H1 (cell line): ENCODE measurements around the gene ELL2. TPM values are rescaled to one million over a fixed set of nuclear protein-coding genes. Genes with fewer than 3 reads are reported as not detected.

Experiments used
- CTCF ChIA-PET: fragments of 300-600 bp; sonication (Branson Sonifier 250); formaldehyde crosslinking; loops from one replicate; lab custom pipeline; 2021; ENCODE audit not compliant: partially characterized antibody; lab: Charles Lee
- POLR2A ChIA-PET: fragments of 300-600 bp; sonication (Branson Sonifier 250); formaldehyde crosslinking; loops from one replicate; lab custom pipeline; 2021; ENCODE audit warnings: inconsistent platforms; ENCODE audit not compliant: partially characterized antibody; lab: Charles Lee
- DNase-seq, 2 experiments: peaks; one replicate each; pipeline versions ENCODE4 v3.0.0 to v3.0.0-alpha.2; 2010 to 2022; ENCODE audit warnings: low spot score in 2 of 2, low read depth in 1 of 2, mixed read lengths in 1 of 2
- FAIRE-seq: peaks from 2 replicates; lab custom pipeline; 2011; peaks lifted over from hg19 to GRCh38; lab: Jason Lieb, UNC
- H2AFZ ChIP-seq: 2 replicates; pipeline ENCODE4 v1.8.1; 2012; ENCODE audit warnings: low read length, inconsistent platforms
- H2AK5ac ChIP-seq: 2 replicates; pipeline ENCODE4 v1.6.1; 2013; ENCODE audit warnings: low read depth, low read length
- H2BK120ac ChIP-seq: replicated peaks from 2 replicates; pipeline ENCODE3; 2013; ENCODE audit warnings: low read depth, low read length, inconsistent platforms
- H2BK12ac ChIP-seq: 2 replicates; pipeline ENCODE4 v1.6.1; 2013; ENCODE audit warnings: low read depth, low read length
- H2BK15ac ChIP-seq: 2 replicates; pipeline ENCODE4 v1.6.1; 2013; ENCODE audit warnings: low read length
- H2BK20ac ChIP-seq: 2 replicates; pipeline ENCODE4 v1.6.1; 2013; ENCODE audit warnings: low read length
- H2BK5ac ChIP-seq: 2 replicates; pipeline ENCODE4 v1.6.1; 2013; ENCODE audit warnings: low read depth, low read length
- H3K14ac ChIP-seq: 2 replicates; pipeline ENCODE4 v1.6.1; 2013; ENCODE audit warnings: inconsistent platforms; ENCODE audit not compliant: insufficient read length
- H3K18ac ChIP-seq: 2 replicates; pipeline ENCODE4 v1.6.1; 2013; ENCODE audit warnings: low read length; ENCODE audit errors: extremely low read depth
- H3K23ac ChIP-seq: 2 replicates; pipeline ENCODE4 v1.6.1; 2013; ENCODE audit warnings: inconsistent platforms; ENCODE audit not compliant: insufficient read length
- H3K23me2 ChIP-seq: 2 replicates; pipeline ENCODE4 v1.6.1; 2013; ENCODE audit warnings: low read depth, low read length
- H3K27ac ChIP-seq: 2 replicates; pipeline ENCODE4 v1.6.1; 2011; ENCODE audit warnings: low read depth, low read length, inconsistent platforms
- H3K27me3 ChIP-seq, 4 experiments: replicated peaks in 1 of 4; 1 replicate in 1 of 4; 2 replicates in 3 of 4; pipeline versions ENCODE4 v1.6.1 to v1.8.1; 2011 to 2013; ENCODE audit warnings: low read length in 3 of 4, mild to moderate bottlenecking in 3 of 4, inconsistent platforms in 2 of 4, mixed read lengths in 2 of 4, moderate library complexity in 1 of 4; ENCODE audit not compliant: control insufficient read depth in 3 of 4, insufficient read depth in 3 of 4; ENCODE audit errors: extremely low read depth in 1 of 4
- H3K36me3 ChIP-seq, 4 experiments: 2 replicates each; pipeline versions ENCODE4 v1.6.1 to v1.8.1; 2011 to 2013; ENCODE audit warnings: mild to moderate bottlenecking in 4 of 4, low read length in 3 of 4, moderate library complexity in 2 of 4, control low read depth in 1 of 4, inconsistent platforms in 1 of 4; ENCODE audit not compliant: insufficient read depth in 4 of 4, control insufficient read depth in 2 of 4
- H3K4ac ChIP-seq: replicated peaks from 2 replicates; pipeline ENCODE3; 2013; ENCODE audit warnings: low read length, low read depth, mixed read lengths, inconsistent platforms; ENCODE audit not compliant: insufficient read length
- H3K4me1 ChIP-seq, 4 experiments: replicated peaks in 1 of 4; 1 replicate in 1 of 4; 2 replicates in 3 of 4; pipeline versions ENCODE4 v1.6.1 to v1.8.1; 2011 to 2013; ENCODE audit warnings: low read length in 3 of 4, inconsistent platforms in 2 of 4, mixed read lengths in 1 of 4; ENCODE audit not compliant: insufficient read depth in 4 of 4, control insufficient read depth in 3 of 4
- H3K4me2 ChIP-seq, 2 experiments: 2 replicates each; pipeline versions ENCODE4 v1.6.1 to v1.8.1; 2011 to 2013; ENCODE audit warnings: low read depth in 2 of 2, low read length in 2 of 2, control low read depth in 1 of 2, inconsistent platforms in 1 of 2, mild to moderate bottlenecking in 1 of 2; ENCODE audit not compliant: insufficient read depth in 1 of 2
- H3K4me3 ChIP-seq, 4 experiments: fragments of 200-600, 300-600 bp in 1 of 4; sonication (generic), shearing (Covaris generic), sonication (Bioruptor Twin) in 1 of 4; 2 replicates each; pipeline versions ENCODE4 v1.5.1 to v1.8.1; 2011 to 2016; ENCODE audit warnings: low read length in 4 of 4, low read depth in 3 of 4, control low read depth in 2 of 4, inconsistent platforms in 2 of 4, mild to moderate bottlenecking in 2 of 4, mixed read lengths in 1 of 4, moderate library complexity in 1 of 4; ENCODE audit not compliant: insufficient read depth in 2 of 4; ENCODE audit errors: extremely low read depth in 1 of 4
- H3K56ac ChIP-seq: replicated peaks from 2 replicates; pipeline ENCODE3; 2013; ENCODE audit warnings: low read depth, mild to moderate bottlenecking, mixed read lengths, low read length, inconsistent platforms; ENCODE audit not compliant: insufficient read length
- H3K79me1 ChIP-seq: 2 replicates; pipeline ENCODE4 v1.6.1; 2013; ENCODE audit warnings: low read depth, low read length, control low read depth
- H3K79me2 ChIP-seq, 2 experiments: 2 replicates each; pipeline versions ENCODE4 v1.6.1 to v1.8.1; 2012 to 2013; ENCODE audit warnings: low read length in 2 of 2, mild to moderate bottlenecking in 2 of 2, inconsistent platforms in 1 of 2; ENCODE audit not compliant: insufficient read depth in 2 of 2, control insufficient read depth in 1 of 2
- H3K9ac ChIP-seq, 4 experiments: replicated peaks in 1 of 4; 1 replicate in 1 of 4; 2 replicates in 3 of 4; pipeline versions ENCODE4 v1.6.1 to v1.8.1; 2011 to 2013; ENCODE audit warnings: low read depth in 3 of 4, low read length in 3 of 4, control low read depth in 2 of 4, mild to moderate bottlenecking in 2 of 4, moderate library complexity in 2 of 4, inconsistent platforms in 1 of 4; ENCODE audit errors: extremely low read depth in 1 of 4
- H3K9me3 ChIP-seq, 2 experiments: 2 replicates each; pipeline versions ENCODE4 v1.6.1 to v1.8.1; 2012 to 2013; ENCODE audit warnings: mild to moderate bottlenecking in 2 of 2, moderate library complexity in 2 of 2, control low read depth in 1 of 2, inconsistent platforms in 1 of 2, low read depth in 1 of 2, low read length in 1 of 2, mixed read lengths in 1 of 2; ENCODE audit not compliant: insufficient read depth in 2 of 2
- H4K20me1 ChIP-seq, 2 experiments: replicated peaks in 1 of 2; 2 replicates each; pipeline versions ENCODE3 to v1.8.1; 2011 to 2013; ENCODE audit warnings: inconsistent platforms in 2 of 2, low read length in 2 of 2, mild to moderate bottlenecking in 1 of 2; ENCODE audit not compliant: insufficient read depth in 2 of 2, control insufficient read depth in 1 of 2
- H4K5ac ChIP-seq: 2 replicates; pipeline ENCODE4 v1.6.1; 2013; ENCODE audit warnings: low read length, low read depth, mixed read lengths, inconsistent platforms; ENCODE audit not compliant: insufficient read length
- H4K8ac ChIP-seq: 2 replicates; pipeline ENCODE4 v1.8.0; 2013; ENCODE audit warnings: mild to moderate bottlenecking, moderate library complexity, low read length, inconsistent platforms; ENCODE audit not compliant: insufficient read depth; ENCODE audit errors: extremely low read depth
- H4K91ac ChIP-seq: replicated peaks from 2 replicates; pipeline ENCODE3; 2013; ENCODE audit warnings: low read length, mixed read lengths, inconsistent platforms; ENCODE audit not compliant: insufficient read length
- ASH2L ChIP-seq: fragments of 200-600, 300-600 bp; sonication (generic); IDR thresholded peaks from one replicate; pipeline ENCODE4 v1.7.1; 2017; ENCODE audit warnings: low read length
- CBX5 ChIP-seq: fragments of 300-800, 300-1000 bp; sonication (generic); IDR thresholded peaks from 2 replicates; pipeline ENCODE4 v1.7.1; 2016; ENCODE audit warnings: antibody characterized with exemption, low read length, low read depth
- CEBPB ChIP-seq: IDR thresholded peaks from 2 replicates; pipeline ENCODE4 v1.6.1; 2012; ENCODE audit warnings: low read depth, low read length
- CHD2 ChIP-seq: IDR thresholded peaks from 2 replicates; pipeline ENCODE4 v1.6.1; 2012; ENCODE audit warnings: low read length, improper control_type of control experiment
- EGR1 ChIP-seq: IDR thresholded peaks from 2 replicates; pipeline ENCODE4 v1.6.1; 2011; ENCODE audit warnings: low read depth, low read length, borderline replicate concordance
- GABPA ChIP-seq: IDR thresholded peaks from 2 replicates; pipeline ENCODE4 v1.6.1; 2011; ENCODE audit warnings: mild to moderate bottlenecking, low read length, moderate library complexity, borderline replicate concordance; ENCODE audit not compliant: insufficient read depth
- HDAC2 ChIP-seq, 2 experiments: fragments of 300-600 bp in 1 of 2; sonication (generic) in 1 of 2; IDR thresholded peaks; 2 replicates each; pipeline ENCODE4 v1.6.1; 2011 to 2012; ENCODE audit warnings: low read depth in 2 of 2, low read length in 2 of 2, mild to moderate bottlenecking in 2 of 2, moderate library complexity in 2 of 2, borderline replicate concordance in 1 of 2, inconsistent platforms in 1 of 2
- SIRT6 ChIP-seq: IDR thresholded peaks from one replicate; pipeline ENCODE4 v1.7.1; 2012; ENCODE audit warnings: low read length, inconsistent platforms
- SP1 ChIP-seq: IDR thresholded peaks from 2 replicates; pipeline ENCODE4 v1.6.1; 2011; ENCODE audit warnings: low read depth, low read length
- SP4 ChIP-seq: IDR thresholded peaks from 2 replicates; pipeline ENCODE4 v1.6.1; 2012; ENCODE audit warnings: low read length, inconsistent platforms
- polyA plus RNA-seq, 7 experiments: library from polyadenylated mRNA; depleted of rRNA in 3 of 7; stranded (reverse) in 5 of 7; unstranded in 2 of 7; fragments of >200 nt in 5 of 7; fragments of 200-250 nt in 2 of 7; gene quantifications; 1 replicate in 5 of 7; 2 replicates in 1 of 7; 4 replicates in 1 of 7; pipeline versions ENCODE4 v1.2.1 to v1.2.3, GENCODE V29; 2011 to 2013; ENCODE audit warnings: missing spikeins in 2 of 7, mixed read lengths in 2 of 7
- total RNA-seq: library from RNA; stranded (reverse); fragmentation: NEBNext Ultra II Directional; extraction: Animal tissue kit (Norgen Biotek cat#: 25700); gene quantifications from 2 replicates; pipeline ENCODE4 v1.2.1, GENCODE V29; 2021

ELL2 gene
- total and polyA plus RNA-seq, 2 of the 8 experiments (the other 6 are each of a cell fraction or from before 2014, with no cell fraction given): 6.3 to 29.4 TPM

GRCh38 chr5:95925939-95926338, 35.7 kb downstream of the ELL2 start:
- ChIA-PET POLR2A (interaction anchor here (0.6 kb wide), 1 partner anchor 25 kb away, joined by 4 read pairs; no protein-coding TSS in a partner anchor), CTCF (interaction anchor here (0.9 kb wide), 1 partner anchor 11 kb away, joined by 3 read pairs; no protein-coding TSS in a partner anchor)
- H3K4me1 ChIP-seq: no peaks in the 10 kb centered on the region; a peak in 1 of 7 replicates
- no peak overlapping the region for H3K18ac ChIP-seq
- no peak overlapping the region for H2AFZ ChIP-seq
- H3K79me1 ChIP-seq: no peaks in the 10 kb centered on the region
- DNase-seq (no peak), FAIRE-seq (no peak)
- H2BK15ac ChIP-seq: no peak overlapping the region
- no peak overlapping the region for H2BK20ac ChIP-seq
- no peak overlapping the region for H4K8ac ChIP-seq
- H2BK12ac ChIP-seq: no peak overlapping the region
- no peak overlapping the region for H3K9ac ChIP-seq
- no peak overlapping the region for H3K23ac ChIP-seq
- H3K27ac ChIP-seq: no peak overlapping the region
- H4K91ac ChIP-seq: no peak overlapping the region
- H3K23me2 ChIP-seq: no peaks in the 10 kb centered on the region
- no peaks in the 10 kb centered on the region for H3K27me3 ChIP-seq
- no peaks in the 10 kb centered on the region for H4K20me1 ChIP-seq
- no peak overlapping the region for H3K4me2 ChIP-seq
- TF ChIP-seq SP1 (no peak), EGR1 (no peak), GABPA (no peak), SP4 (no peak), ASH2L (no peak), CHD2 (no peak), CBX5 (no peak), HDAC2 (IDR thresholded peaks at IDR 0.05; ENCODE audit: borderline replicate concordance in 1 of 2, low read depth in 2 of 2, low read length in 2 of 2) (no peak), SIRT6 (no peak), CEBPB (no peak)
- H3K14ac ChIP-seq: no peak overlapping the region
- H3K56ac ChIP-seq: no peak overlapping the region
- H2AK5ac ChIP-seq: no peak overlapping the region
- no peaks in the 10 kb centered on the region for H3K36me3 ChIP-seq
- H2BK5ac ChIP-seq: no peak overlapping the region
- H4K5ac ChIP-seq: no peak overlapping the region
- H2BK120ac ChIP-seq: no peak overlapping the region
- H3K9me3 ChIP-seq: no peaks in the 10 kb centered on the region
- H3K79me2 ChIP-seq: no peaks in the 10 kb centered on the region
- no peak overlapping the region for H3K4me3 ChIP-seq
- no peak overlapping the region for H3K4ac ChIP-seq
